ENCODE results near the gene SSBP2.

- TF ChIP-seq, protein P1, sequence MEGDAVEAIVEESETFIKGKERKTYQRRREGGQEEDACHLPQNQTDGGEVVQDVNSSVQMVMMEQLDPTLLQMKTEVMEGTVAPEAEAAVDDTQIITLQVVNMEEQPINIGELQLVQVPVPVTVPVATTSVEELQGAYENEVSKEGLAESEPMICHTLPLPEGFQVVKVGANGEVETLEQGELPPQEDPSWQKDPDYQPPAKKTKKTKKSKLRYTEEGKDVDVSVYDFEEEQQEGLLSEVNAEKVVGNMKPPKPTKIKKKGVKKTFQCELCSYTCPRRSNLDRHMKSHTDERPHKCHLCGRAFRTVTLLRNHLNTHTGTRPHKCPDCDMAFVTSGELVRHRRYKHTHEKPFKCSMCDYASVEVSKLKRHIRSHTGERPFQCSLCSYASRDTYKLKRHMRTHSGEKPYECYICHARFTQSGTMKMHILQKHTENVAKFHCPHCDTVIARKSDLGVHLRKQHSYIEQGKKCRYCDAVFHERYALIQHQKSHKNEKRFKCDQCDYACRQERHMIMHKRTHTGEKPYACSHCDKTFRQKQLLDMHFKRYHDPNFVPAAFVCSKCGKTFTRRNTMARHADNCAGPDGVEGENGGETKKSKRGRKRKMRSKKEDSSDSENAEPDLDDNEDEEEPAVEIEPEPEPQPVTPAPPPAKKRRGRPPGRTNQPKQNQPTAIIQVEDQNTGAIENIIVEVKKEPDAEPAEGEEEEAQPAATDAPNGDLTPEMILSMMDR (IDR thresholded peaks at IDR 0.05): no peak
- TF ChIP-seq POLR2A (IDR thresholded peaks at IDR 0.05): no peak
Measured at GRCh38 chr5:81572201-81572600, 178.7 kb downstream of the SSBP2 start.

All from esophagus squamous epithelium (tissue), 4 donors.